ENCODE data around the gene PDLIM5. TPM values are rescaled to one million over a fixed set of nuclear protein-coding genes. Genes with fewer than 3 reads are reported as not detected.

PDLIM5 gene
- polyA plus RNA-seq, 3 donors, result 13.2 to 48.3 (median 27.3) TPM

DNA sequence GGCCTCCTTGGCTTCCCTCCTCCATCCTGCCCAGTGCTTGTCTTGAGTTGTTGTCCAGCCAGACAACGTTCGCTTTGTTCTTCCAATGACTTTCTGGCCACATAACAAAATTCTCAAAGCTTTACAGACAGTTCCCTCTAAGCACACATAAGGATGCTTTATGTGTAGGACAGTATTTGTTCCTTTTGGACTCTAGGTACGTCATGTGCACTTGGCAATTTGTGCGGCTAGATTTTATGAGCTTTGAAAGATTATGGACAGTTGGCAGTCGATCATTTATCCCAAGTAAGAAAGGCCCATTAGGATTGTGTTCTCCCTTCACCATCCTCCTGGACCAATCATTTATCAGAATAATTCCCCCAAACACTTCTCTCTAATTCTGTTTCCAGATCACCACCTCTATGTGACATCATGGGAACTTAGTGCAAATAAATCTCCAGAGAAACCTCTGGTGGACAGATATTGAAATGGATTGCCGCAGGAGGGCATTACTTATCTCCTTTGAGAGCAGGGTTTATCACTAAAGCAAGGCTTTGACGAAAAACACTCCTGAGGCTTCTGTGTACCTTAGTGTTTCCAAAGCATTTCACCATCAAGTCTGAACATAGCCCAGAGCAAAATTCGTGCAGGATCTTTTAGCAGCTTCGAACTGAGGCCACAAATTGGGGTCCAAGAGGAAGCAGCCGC, 228.6 kb downstream of the PDLIM5 start:
- WGBS, 3 donors, result 67 to 76% (median 71%) methylated on average over 10 of the region's 10 CpGs
- no peak overlapping the region for H3K27ac ChIP-seq (ENCODE audit: low read depth, low read length)

DNA sequence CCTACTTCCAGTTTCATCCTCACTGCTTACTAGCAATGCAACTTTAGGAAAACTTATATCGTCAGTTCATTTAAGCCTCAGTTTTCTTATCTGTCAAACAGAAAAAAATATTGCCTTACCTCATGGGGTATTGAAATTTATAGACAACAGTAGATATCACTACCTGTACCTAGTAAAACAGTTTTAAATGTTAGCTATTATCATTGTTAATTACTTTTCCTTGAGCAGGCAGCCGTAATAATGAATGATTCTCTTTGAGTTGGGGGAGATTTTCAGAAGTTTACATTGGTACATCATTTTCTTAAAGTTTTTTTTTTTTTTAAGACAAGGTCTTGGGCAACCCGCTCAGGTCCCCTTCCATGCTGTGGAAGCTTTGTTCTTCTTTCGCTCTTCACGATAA, 234.3 kb downstream of the PDLIM5 start:
- H3K27ac ChIP-seq (ENCODE audit: low read depth, low read length), result no peak overlapping the region
- WGBS, 3 donors, result 93 to 97% (median 94%) methylated on average over 5 of the region's 5 CpGs

DNA sequence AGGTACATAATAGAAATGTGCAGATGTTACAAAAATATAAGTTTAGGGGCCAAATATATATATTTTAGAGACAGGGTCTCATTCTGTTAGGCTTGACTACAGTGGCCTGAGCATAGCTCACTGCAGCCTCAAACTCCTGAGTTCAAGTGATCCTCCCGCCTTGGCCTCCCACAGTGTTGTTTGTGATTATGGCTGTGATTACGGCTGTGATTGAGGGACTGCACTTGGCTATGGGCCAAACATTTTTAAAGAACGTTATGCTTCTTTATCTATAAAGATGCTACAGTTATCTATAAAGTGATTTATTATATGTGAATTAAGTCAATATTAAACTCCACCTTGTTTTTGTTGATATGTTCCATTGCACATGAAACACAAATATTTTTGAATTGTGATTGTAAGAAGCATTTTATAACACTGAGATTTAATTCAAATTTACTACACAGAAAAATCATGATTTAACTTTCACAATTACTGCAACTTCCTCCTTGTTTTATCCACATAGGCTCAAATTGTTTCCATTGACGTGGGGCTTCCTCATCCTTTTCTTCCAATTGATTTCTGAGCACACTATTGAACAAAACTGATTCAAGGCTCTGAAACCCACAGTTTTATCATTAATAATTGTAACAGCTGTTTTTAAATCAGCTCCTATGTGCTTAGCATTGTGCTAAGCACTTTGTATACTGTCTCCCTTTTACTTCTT, 237.6 kb downstream of the PDLIM5 start:
- WGBS, 3 donors, result 51 to 53% (median 51%) methylated on average over 4 of the region's 4 CpGs
- H3K27ac ChIP-seq (ENCODE audit: low read depth, low read length), result no peak overlapping the region

DNA sequence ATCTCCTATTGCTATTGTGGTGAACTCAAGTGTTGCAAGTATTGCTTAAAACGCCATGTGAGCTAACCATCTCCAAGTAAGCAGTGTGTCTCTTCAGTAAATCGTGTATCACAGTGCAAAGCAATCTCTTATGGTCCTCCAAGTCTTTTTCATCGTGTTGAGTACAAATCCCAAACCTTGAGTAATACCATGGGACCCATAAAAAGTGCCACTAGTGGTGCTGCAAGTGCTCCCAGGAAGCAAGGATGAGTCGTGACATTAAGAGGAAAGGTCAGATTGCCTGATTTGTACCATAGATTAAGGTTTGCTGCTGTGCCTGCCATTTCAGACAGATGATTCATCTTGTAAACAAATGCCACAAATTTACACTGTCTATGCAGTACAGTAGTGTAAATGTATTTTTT, 239.1 kb downstream of the PDLIM5 start:
- 63 to 65% (median 64%) methylated on average over 4 of the region's 4 CpGs for WGBS, 3 donors
- H3K27ac ChIP-seq (ENCODE audit: low read depth, low read length), result no peak overlapping the region

DNA sequence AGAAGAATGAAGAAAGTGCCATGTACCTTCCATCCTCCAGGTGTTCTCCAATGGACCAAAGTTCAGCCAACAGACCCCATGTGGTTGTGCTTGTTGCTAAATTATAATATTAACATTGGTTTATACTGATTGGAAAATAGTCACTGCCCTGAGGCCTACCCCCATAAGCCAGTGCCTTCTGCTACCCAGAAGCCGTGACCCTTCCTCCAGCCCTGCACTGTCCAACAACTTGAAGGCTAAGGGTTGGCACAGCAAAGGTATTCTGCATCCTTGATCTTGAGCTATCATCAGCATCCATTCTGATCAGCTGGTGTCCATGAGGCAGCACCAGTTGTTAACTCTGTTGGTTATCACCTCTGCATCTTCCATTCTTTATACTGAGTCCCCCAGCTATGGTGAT, 239.8 kb downstream of the PDLIM5 start:
- H3K27ac ChIP-seq (ENCODE audit: low read depth, low read length), result no peak overlapping the region
- WGBS, 3 donors, result 91 to 98% (median 94%) methylated on average over 1 of the region's 1 CpG

GRCh38 chr4:94695384-94695783, 243.6 kb downstream of the PDLIM5 start:
- 73 to 80% (median 77%) methylated on average over 4 of the region's 4 CpGs for WGBS, 3 donors

DNA sequence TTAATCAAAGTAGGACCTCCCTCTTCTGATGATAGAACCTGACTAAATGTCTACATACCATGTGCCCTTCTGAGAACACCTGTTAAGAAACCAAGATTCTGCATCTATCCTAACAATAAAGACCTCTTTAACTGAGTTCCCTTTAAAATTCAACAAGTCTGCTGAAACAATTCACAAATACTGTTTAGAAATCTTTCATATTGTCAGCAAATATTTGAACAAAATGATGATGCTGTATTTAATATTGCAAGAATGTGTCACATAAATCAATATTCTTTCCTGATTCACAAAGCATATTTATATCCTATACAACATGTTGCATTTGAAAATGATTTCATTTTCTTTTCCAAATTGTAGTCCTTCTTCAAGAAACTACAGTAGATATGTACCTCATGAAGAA, 246.4 kb downstream of the PDLIM5 start:
- H3K27ac ChIP-seq (ENCODE audit: low read depth, low read length), result no peak overlapping the region

More at GRCh38 chr4:94695384-94695783, 243.6 kb downstream of the PDLIM5 start:
- H3K27ac ChIP-seq (ENCODE audit: low read depth, low read length), result no peak overlapping the region

- H3K27ac ChIP-seq (ENCODE audit: low read depth, low read length), result no peak overlapping the region
These were observed 248.6 kb downstream of the PDLIM5 start for GRCh38 chr4:94700298-94700697.

GRCh38 chr4:94701631-94702300, 250.0 kb downstream of the PDLIM5 start:
- WGBS, 3 donors, result 75 to 85% (median 78%) methylated on average over 8 of the region's 8 CpGs
- no peak overlapping the region for H3K27ac ChIP-seq (ENCODE audit: low read depth, low read length)

- 85 to 91% (median 89%) methylated on average over 5 of the region's 5 CpGs for WGBS, 3 donors
- H3K27ac ChIP-seq (ENCODE audit: low read depth, low read length), result no peak overlapping the region
These were observed 259.9 kb downstream of the PDLIM5 start for GRCh38 chr4:94711635-94712034.

DNA sequence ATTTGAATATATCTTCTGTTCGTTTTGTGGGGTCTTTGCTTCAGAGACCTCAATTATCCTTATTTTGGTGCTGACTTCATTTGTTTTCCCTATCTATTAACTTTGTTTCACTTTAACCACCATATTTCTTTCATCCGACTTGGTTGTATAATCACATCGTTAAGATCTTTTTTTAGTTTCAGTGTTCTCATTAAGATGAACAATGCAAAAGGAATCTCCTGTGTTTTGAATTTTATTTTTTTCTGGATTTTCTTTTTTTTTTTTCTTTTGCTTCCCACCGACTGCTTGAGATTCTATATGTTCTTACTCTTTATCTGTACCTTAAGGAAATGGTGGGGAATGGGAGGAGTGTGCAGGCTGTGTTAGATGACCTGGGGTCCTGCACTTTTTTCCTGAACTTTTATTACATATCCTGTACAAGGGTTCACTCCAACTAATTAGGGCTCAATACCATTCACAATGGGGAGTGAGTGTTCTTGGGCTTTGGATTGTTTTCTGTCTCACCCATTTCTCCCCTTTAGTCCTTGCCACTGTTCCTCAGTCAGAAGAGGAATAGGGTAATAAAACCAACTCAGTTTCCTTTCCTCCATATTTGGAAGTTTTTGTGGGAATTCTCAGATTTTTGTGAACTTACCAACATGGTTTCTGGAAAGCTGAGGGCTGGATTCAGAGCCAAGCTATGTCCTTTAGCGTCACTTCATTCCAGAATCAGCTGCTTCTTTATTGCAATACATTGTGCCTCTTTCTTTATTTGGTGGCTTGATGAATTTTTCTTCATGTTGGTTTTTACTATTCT, 262.8 kb downstream of the PDLIM5 start:
- WGBS, 3 donors, result 71 to 81% (median 77%) methylated on average over 5 of the region's 5 CpGs
- H3K27ac ChIP-seq (ENCODE audit: low read depth, low read length), result no peak overlapping the region

- WGBS, 3 donors, result 82 to 87% (median 84%) methylated on average over 6 of the region's 6 CpGs
- H3K27ac ChIP-seq (ENCODE audit: low read depth, low read length), result no peak overlapping the region
These were observed 264.0 kb downstream of the PDLIM5 start for GRCh38 chr4:94715726-94716125.

Other genes starting within 250 kb of the PDLIM5 start
- gene SMARCAD1, start 244.1 kb upstream of the PDLIM5 start, polyA plus RNA-seq, result 1 to 10 TPM; 4.7 to 7.4 (median 6.2) TPM
- 1 to 10 TPM in 1 of 3 donors, under 1 TPM in 2; 0.14 to 6.1 (median 0.61) TPM for gene HPGDS, start 109.1 kb upstream of the PDLIM5 start, polyA plus RNA-seq